H1 (cell line): ENCODE measurements around the gene TMCC3. TPM values are rescaled to one million over a fixed set of nuclear protein-coding genes. Genes with fewer than 3 reads are reported as not detected.

Experiments
- CHD1 ChIP-seq: IDR thresholded peaks from 2 replicates; pipeline ENCODE4 v1.6.1; 2012; ENCODE audit warnings: low read depth, low read length, improper control_type of control experiment
- EZH2 ChIP-seq: fragments of 200-600 bp; sonication (generic); IDR thresholded peaks from 2 replicates; pipeline ENCODE4 v1.7.1; 2012; ENCODE audit warnings: low read depth, mild to moderate bottlenecking, moderate library complexity, low read length, inconsistent platforms; ENCODE audit not compliant: severe bottlenecking
- KDM1A ChIP-seq: fragments of 200-600, 300-600 bp; sonication (generic); IDR thresholded peaks from 2 replicates; pipeline ENCODE4 v1.7.1; 2016; ENCODE audit warnings: mild to moderate bottlenecking, low read length, borderline replicate concordance
- SIX5 ChIP-seq: IDR thresholded peaks from 2 replicates; pipeline ENCODE4 v1.6.1; 2011; ENCODE audit warnings: mild to moderate bottlenecking, low read depth, low read length
- SP2 ChIP-seq: IDR thresholded peaks from 2 replicates; pipeline ENCODE4 v1.6.1; 2012; ENCODE audit warnings: mild to moderate bottlenecking, low read length, inconsistent platforms
- polyA plus RNA-seq, 7 experiments: library from polyadenylated mRNA; depleted of rRNA in 3 of 7; stranded (reverse) in 5 of 7; unstranded in 2 of 7; fragments of >200 nt in 5 of 7; fragments of 200-250 nt in 2 of 7; gene quantifications; 1 replicate in 5 of 7; 2 replicates in 1 of 7; 4 replicates in 1 of 7; pipeline versions ENCODE4 v1.2.1 to v1.2.3, GENCODE V29; 2011 to 2013; ENCODE audit warnings: missing spikeins in 2 of 7, mixed read lengths in 2 of 7
- total RNA-seq: library from RNA; stranded (reverse); fragmentation: NEBNext Ultra II Directional; extraction: Animal tissue kit (Norgen Biotek cat#: 25700); gene quantifications from 2 replicates; pipeline ENCODE4 v1.2.1, GENCODE V29; 2021

The TMCC3 gene
- total and polyA plus RNA-seq, 2 of the 8 experiments (the other 6 are each of a cell fraction or from before 2014, with no cell fraction given) = 1.7 to 4.1 TPM

DNA sequence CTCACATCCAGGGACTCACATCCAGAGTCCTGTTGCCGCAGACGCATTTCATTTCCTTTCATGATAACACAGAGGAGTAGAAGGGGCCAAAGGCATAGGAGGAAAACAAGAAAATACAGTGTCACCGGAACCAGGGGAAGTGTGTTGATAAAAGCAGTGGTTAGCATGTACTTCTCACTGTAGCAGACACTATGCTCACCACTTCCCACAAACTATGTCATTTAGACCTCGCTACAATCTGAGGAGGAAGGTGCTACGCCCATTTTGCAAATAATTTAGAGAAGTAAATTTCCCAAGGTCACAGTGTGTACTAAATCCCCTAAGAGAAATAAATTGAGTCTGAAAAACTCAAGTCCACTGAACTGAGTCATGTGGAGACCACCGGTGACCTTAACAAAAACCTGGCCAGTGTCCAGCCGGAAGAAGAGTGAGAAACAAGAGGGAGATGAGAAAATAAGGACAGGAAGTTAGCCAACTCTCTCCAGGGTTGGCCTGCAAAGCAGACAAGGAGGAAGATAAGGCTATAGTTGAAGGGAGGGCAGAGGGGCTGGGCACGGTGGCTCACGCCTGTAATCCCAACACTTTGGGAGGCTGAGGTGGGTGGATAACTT, 25.8 kb upstream of the TMCC3 start (continued):
- TF ChIP-seq EZH2 = no peak
- no peak for TF ChIP-seq SP2
- no peak for TF ChIP-seq CHD1
- TF ChIP-seq SIX5 = no peak
- TF ChIP-seq KDM1A = no peak
